T-helper 2 cell treated with Interferon-gamma antibody and Interleukin-4, amounts not matched to agents 100 ng/mL and 5 ng/mL, for 36 hours (primary cell): ENCODE results near the gene CHIT1. TPM values are rescaled to one million over a fixed set of nuclear protein-coding genes. Genes with fewer than 3 reads are reported as not detected.

ENCODE experiments used
- intact Hi-C: fragments of 100-400 bp; cut with micrococcal nuclease; formaldehyde crosslinking; loops from one replicate; pipeline ENCODE4 v1.15.1; 2023
- total RNA-seq: library from RNA; stranded (reverse); gene quantifications from 2 replicates; pipeline ENCODE4 v1.2.3, GENCODE V29; 2022

CHIT1 gene
- total RNA-seq, 1 donor from 2014 or later: 0.18 TPM

DNA sequence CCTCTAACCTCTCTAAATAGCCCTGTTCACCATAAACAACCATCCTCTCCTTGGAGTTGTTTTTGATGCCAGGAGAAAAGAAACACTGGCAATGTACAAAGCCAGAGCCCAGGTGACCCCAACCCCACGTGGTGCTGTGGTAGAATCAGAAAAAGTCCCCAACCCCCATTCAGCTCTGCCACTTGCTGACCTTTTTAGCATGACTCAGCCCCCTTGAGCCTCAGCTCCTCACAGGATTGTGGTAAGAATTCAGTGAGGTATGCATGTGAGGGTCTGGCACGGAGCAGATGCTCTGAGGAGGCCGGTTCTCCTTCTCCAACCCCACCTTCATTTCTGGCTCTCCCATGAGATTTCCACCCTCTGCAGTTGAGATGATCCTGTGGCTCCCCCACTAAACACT lies 31.8 kb downstream of the CHIT1 start:
- intact Hi-C loops: no loop called here

DNA sequence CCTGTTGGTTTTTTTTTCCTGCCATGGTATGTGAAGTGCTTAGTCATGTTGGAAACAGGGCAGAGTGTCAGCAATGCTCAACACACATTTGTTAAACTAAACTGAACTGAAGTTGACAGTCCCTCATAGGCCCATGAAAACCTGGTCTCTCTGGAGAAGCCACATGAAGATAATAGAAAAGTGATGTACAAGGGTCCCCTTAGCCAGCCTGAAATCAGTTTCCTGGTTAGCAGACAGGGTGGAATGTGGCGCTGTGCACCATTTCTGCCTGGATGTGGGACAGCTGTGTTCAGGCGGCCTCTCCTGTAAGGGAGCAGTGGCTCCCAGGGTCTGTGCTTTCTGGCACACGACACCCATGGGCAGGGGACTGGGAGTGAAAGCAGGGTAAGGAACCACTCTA lies 33.1 kb downstream of the CHIT1 start:
- intact Hi-C loops: no loop called here

DNA sequence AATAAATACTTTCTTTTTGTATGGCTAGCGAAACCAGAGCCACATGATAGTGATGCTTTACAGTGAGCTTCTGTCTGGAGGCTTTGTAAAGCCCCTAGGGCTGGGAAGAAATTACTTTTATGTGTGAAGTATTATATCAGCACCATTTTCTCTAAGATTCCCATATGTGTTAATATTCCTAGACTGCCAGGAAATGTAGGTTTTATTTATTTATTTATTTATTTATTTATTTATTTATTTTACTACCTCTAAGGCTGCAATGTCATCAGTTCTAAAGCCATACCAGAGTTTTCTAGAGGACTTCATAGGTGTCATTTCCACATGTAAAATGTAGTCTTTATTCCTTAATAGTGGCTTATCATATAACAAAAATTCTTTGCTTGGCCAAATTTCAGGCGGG lies 38.5 kb downstream of the CHIT1 start:
- intact Hi-C loops: no loop called here

DNA sequence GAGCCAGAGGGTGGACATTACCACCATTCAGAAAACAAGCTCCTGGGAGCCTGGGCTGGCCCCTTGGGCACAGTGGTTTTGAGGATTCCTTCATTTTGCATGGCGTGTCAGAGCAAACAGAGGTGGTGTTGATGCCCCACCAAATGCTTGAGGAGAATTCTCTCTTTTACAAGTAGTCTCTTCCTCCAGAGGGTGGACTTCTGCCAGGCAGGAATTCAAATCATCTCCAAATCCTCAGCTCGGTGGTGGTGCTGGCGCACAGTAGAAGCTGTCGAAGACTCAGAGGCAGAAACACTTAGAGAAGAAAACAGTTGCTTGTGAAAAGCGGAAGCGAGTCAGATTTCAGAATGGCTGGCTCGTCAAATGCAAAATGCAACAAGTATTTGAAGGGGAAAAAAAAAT lies 39.5 kb downstream of the CHIT1 start:
- intact Hi-C loops: no loop called here

DNA sequence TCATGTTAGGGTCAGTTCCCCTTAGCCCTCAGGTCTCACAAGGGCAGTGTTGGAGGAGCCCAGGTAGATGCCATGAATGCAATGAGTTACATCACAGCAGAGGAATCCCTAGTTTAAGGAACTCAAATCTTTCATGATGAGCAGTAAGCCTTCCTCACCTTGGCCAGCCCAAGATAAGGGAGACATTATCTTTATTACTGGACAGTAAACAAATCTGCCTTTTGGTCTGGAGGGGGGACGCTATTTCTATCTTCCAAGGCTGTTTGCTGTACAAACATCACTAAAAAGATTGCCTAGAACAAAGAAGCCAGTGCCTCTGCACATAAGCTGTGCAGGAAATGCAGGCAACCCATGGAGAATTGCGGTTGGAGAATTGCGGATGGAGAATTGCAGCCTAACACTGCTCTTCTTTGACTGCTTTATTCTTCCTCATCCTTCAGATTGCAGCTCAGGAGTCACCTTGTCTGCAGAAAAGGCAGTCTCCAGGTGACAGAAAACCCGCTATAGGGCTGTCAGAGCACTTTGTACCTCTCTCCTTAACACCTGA lies 40.7 kb downstream of the CHIT1 start:
- intact Hi-C loops: no loop called here

DNA sequence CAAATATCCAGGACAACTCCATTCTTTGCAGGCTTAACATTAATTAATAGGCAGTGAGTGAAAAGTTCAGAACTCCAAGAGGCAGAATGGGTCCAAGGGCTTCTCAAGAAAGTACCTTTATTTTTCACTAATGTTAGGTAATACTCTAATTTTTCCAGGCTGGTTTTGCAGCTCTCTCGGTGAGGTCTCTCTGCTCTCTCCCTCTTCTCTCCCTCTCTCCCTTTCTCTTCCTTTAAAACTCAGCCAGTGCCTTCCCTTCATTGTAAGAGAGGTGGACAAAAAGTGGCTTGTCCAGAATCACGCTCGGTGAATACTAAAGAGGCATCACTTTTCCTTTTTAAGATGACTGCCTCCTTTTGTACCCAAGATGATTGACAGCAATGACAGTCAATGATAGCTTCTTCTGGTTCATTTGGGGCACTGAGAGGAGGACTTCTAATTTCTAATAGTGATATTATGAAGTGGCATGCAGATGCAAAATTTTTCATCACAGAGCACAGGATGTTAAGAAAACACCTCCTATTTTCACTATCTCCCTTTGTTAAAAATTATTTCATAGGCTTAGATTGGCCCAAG lies 41.7 kb downstream of the CHIT1 start:
- intact Hi-C loops: no loop called here

DNA sequence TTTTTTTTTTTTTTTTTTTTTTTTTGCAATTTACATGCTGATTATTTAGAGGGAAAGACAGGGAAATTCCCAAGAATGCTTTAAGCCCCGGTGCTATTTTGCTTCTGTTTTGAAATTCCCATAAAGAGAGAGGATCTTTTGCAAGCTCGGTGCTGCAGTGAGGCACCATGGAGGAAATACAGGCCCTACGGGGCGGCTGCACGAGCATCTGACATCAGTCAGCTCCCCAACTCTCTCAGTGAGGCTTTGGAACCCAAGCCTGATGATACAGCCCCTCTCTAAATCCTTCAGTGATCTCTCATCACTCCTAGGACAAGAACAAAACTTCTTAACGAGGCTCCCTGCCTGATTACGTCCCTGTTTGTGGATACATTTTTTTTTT lies 42.2 kb downstream of the CHIT1 start:
- intact Hi-C loops: no loop called here

DNA sequence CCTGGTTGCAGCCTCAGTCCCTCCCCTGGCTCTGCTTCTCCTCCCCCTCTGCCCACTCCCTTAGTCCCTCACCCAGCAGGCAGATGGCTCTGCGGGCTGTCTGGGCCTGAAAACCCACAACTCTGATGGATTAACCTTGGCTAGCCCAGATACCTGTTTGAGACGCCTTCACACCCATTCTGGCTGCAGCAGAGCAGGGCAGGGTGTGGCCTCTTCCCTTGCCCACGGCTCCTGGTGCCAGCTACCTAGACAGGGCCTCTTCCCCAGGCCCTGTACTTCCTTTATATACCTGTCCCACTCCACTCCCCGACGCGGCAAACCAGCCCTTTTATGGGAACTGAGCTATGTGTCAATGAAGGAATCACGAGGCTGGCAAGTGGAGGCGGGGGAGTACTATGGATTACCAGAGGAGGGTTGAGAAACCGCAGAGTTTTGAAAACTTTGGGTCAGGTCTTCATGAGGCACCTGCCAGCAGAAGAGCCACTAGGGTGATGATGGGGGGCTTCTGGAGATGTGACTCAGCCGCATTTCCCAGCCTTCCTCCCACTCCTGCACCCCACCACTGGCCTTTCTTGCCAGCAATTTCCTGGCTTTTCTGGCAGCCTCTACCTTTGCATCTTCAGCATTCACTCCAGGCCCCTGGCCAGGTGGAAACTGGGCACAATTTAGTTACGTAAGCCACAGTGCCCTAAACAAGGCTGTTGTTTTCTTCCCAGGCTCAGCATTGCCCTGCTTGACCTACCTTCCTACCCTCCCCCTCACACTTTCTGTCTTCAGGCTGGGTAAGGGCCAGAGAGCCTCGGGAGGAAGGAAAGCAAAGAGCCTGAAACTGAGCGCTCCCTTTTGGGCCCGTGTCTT lies 42.8 kb downstream of the CHIT1 start, which contains the start of gene CHI3L1:
Gene CHI3L1, minus strand, starts transcription at position 259 of the 858 bp plus-strand sequence. Its CDS starts 81 bp downstream, at position 178.
- intact Hi-C loops: no loop called here

DNA sequence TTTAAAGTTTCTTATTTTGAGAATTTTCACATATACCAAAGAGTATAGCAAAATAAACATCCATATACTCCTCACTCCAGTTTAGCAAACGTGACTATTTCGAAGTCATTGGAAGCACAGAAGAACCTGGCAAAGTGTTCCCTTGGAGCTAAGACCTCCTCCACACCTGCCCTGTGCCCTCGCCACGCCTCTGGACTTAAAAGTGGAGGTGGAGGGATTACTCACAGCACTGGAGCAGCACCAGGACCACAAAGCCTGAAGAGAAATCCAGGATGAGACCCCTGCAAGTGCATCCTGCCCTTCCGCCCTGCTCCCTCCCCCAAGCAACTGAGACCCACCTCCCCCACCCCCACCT lies 43.4 kb downstream of the CHIT1 start:
- intact Hi-C loops: no loop called here

DNA sequence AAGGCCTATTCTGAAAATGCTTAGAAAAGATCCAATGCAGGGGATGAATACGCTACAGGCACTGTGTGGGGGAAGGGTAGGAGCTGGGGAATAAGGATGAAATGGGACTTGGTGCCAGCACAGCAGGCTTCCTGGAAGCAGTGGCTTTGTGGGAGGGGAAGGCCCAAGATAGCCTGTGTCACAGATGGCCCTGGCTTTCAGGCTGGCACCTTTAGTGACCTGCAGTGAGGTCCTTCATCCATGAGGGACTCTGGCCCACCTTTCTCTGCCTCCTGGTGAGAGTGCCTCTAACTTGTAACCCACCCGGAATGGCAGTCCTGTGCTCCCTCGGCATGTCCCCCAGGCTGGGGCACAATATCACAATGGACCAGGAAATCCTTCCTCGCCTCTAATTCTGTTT lies 43.9 kb downstream of the CHIT1 start:
- intact Hi-C loops: no loop called here

DNA sequence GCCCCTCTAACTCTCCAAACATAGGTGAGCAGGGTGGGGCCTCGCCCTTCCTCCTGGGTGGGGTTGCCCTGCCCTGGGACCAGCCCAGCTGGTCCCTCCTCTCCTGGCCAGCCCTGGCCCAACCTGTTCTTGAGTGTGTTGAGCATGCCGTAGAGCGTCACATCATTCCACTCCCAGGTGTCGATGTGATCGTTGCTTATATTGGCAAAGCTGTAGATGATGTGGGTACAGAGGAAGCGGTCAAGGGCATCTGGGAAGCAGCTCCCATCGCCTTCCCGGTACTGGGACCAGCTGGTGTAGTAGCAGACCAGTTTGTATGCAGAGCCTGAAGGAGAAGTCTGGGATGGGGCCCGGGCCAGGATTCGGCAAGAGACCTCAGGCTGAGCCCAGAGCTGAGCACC lies 44.4 kb downstream of the CHIT1 start:
- intact Hi-C loops: no loop called here

DNA sequence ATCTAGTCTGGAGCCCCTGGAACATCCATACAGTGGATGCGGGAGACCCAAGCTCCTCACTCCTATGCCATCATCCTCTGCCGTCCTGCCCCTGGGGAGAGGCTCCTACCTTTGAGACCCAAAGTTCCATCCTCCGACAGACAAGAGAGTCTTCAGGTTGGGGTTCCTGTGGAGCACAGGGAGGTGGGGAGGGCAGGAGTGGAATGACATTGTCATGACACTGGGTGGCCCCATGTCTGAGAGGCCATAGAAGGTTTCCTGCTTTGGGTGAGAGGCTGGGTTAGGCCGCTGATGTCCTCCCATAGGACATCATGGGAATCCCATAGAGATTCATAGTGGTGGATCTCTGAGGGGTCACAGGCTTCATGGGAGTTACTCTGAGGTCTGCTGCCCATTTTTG lies 45.0 kb downstream of the CHIT1 start:
- intact Hi-C loops: no loop called here

DNA sequence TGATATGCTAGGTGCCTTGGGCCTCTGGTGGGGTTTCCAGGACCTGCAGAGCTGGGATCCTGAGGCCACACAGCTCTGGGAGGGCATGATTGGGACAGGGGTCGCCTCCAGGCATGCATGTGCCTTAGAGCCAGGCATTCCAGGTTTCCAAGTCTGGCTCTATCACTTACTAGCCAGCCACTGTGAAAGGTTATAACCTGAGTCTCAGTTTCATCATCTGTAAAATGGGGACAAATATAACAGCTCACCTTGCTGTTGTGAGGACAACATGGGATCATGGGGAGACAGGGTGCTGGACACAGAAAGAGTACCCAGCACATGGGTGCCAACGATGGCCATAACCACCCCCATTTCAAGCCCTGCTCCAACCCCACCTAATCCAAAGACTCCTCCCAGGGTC lies 45.6 kb downstream of the CHIT1 start:
- intact Hi-C loops: no loop called here

DNA sequence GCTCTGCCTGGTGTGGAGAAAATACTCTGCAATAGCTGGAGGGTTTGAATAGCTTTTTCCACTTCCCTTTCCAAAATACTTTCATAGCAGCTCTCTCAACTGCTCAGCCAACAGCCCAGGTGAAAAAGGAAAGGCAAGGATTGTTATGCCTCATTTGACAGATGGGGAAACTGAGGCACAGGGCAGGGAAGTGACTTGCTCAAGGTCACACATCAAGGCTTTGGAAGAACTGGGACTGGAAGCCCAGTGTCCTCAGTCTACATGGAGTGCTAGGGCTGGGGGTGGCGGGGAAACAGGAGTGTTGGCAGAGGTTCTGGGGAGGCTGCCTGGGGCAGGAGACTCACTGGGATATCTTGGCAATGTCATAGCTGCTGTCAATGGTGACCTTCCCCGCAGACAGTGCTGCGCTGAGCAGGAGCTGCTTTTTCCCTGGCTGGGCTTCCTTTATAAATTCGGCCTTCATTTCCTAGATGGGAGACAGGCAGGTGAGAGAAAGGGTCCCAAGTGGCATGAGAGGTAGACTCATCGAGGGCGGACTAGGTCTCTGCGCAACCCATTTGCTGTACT lies 47.0 kb downstream of the CHIT1 start:
- intact Hi-C loops: no loop called here

DNA sequence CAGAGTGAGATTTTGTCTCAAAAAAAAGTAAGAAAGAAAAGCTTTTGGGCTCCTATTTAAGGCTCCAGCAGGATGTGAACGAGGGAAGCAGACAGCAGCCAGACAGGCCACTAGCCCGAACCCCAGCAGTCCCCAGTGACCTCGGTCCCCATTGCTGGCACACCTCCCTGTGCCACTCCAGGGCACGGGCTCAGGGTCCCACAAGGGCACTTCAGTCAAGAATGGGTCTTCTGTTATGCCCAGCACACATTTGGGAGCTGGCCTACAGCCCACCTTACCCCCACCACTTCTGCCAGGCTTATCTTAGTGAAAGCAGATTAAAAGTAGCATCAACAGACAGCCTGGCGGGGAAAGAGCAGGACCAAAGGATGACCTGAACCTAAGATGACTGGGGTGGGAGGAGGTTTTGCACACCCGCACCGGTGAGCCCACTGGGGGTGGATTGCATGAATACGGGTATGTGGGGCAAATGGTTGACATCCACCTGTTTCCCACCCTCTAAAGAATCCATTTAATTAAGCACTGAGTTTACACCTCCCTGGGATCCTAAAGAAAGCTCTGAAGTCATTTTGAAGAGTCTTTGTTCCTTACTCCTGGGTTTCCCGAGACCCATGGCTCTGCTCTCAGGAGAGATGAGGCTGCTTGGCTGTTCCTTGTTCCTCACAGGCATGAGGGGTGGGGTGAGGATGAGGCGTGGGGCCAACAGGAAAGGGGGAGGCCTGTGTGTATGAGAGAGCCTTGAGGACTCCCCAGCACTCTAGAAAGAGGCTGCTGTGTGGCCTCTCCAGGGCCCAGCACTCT lies 47.7 kb downstream of the CHIT1 start:
- intact Hi-C loops: no loop called here

DNA sequence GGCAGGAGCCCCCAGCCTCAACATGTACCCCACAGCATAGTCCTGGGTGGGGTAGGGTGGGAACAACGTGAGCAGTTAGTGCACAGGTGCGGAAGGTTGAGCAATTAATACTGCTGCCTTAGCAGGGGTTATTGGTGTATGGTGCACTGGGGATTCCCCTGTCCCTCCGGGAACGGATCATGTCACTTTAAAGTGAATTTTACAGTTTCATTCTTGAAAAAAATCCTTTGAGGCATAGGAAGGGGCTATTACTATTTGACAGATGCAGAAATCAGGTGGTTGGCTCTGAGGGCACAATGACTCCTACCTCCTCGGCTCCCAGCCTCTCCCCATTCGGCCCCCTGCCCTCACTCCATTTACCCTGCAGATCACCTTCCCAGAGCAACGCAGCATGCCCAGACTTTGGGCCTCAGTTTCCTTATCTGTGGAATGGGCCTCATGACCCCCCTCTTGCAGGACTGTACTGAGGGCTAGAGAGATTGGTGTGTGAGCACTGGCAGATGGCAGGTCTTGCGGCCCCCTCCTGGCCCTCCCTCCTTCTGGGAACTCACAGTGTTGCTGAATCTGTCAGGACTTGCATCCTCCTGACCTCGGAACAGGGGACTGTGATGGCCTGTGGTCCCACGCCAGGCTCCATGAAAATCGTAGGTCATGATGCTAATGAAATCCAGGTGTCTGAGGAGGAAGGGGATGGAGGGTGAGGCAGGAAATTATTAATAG lies 48.7 kb downstream of the CHIT1 start:
- intact Hi-C loops: no loop called here

DNA sequence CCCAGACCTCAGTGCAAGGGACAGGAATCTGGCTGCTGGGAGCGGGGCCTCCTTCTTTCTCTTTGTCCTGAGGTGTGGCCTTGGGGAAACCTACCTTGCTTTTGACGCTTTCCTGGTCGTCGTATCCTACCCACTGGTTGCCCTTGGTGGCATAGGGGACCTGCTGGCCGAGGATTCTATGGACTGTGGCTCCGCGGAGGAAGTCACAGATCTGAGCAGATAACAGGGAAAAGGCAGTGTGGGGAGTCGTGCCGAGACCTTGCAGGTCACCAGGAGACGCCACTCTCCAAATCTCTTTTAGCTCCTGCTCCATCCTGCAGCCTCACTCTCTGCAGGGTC lies 49.8 kb downstream of the CHIT1 start:
- intact Hi-C loops: no loop called here

DNA sequence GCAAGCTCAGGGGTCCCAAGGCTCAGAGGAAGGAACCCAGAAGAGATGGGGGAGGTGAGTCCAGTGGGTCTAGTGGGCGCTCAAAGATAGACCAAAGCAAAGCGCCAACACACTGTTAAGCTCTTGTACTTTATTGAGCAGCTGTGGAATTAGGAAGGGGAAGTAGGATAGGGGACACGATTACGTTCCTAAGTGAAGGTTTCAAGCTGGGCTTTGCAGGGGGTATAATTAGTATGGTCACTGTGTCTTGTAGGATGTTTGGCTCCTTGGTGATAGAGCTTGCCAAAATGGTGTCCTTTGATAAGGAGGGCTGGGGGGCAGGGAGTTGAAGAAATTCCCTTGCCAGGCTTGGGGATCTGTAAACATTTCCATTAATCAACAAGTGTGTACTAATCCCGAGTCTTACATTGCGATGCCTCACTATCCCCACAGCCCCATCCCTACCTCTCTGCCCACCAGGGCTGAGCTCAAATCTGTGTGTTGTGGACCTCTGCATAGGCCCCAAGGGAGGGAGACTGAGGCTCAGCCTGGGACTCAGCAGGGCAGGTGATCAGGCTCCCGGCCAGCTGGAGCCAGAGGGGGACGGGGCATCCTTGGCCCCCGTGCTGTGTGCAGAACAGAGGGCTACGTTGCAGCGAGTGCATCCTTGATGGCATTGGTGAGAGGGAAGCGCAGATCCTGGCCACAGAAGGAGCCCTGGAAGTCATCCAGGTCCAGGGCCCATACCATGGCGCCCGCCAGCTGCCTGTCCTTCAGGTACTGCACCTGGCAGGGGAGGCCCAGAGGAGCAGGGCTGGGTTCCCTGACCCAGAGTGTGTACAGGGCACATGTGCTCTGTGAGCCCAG lies 50.4 kb downstream of the CHIT1 start:
- intact Hi-C loops: no loop called here

DNA sequence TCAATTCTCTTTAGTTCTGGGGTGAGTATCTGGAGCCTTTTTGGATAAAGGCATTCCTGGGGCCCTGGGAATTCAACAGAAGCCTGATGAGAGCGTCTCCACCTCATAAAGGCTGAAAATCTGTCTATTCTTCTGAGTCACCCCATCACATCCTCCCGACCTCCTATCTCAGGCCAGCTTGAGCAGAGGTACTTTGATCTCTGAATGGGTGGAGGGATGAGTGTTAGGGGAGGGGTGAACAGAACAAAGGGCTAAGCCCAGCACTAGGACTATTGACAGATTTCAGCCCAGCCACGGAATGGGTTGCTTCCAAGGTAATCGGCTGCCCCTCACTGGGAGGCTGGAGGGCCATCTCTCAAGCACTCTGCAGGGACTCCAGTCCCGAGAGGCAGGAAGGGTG lies 51.4 kb downstream of the CHIT1 start:
- intact Hi-C loops: no loop called here

DNA sequence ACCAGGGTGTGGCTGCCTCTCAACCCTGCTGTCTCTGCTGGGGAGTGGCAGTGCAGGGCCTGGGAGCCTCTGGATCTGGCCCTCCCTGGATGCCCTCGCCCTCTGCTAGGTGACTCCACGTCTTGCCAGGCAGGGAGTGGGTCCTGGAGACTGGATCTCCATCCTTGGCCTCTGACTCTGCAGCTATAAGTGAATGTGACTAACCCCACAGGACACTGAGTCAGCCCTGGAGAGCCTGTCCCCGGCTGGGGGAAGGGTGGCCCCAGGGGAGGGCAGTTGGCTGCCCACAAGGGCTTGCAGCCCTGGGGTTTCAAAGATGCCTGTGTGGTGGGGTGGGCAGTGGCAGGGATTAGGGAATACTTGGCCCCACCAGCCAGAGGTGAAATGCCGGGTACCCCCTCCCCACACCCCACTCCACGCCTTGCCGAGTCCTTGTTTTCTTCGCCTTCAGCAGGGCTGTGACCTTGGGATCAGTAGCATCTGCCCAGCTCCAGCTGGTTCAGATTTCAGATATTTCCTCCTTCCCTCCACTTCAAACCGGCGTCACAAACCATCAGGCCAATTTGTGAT lies 51.9 kb downstream of the CHIT1 start:
- intact Hi-C loops: no loop called here
